PC-9 (cell line): ENCODE results near the gene L3MBTL1. TPM values are rescaled to one million over a fixed set of nuclear protein-coding genes. Genes with fewer than 3 reads are reported as not detected.

Experiments used
- BruUV-seq: library from RNA; stranded (reverse); fragments of 400-500 nt; replicated peaks from 2 replicates; lab custom pipeline; 2021; lab: Mats Ljungman, UMichigan
- CTCF ChIA-PET: fragments of 300-600 bp; sonication (Branson Sonifier 250); formaldehyde crosslinking; loops from one replicate; lab custom pipeline; 2022; ENCODE audit warnings: antibody characterized with exemption; lab: Charles Lee
- POLR2A ChIA-PET: fragments of 300-600 bp; sonication (Branson Sonifier 250); formaldehyde crosslinking; loops from one replicate; lab custom pipeline; 2022; ENCODE audit warnings: antibody characterized with exemption; ENCODE audit not compliant: unreplicated experiment; lab: Charles Lee
- DNase-seq, 2 experiments: peaks; one replicate each; pipeline versions ENCODE4 v3.0.0 to v3.0.0-alpha.2; 2015 to 2022; ENCODE audit warnings: mixed read lengths in 1 of 2
- H2AFZ ChIP-seq: fragments of 200-600 bp; sonication (generic); 2 replicates; pipeline ENCODE4 v1.8.1; 2017; ENCODE audit warnings: antibody characterized with exemption
- H3F3A ChIP-seq: fragments of 200-600 bp; sonication (generic); 2 replicates; pipeline ENCODE4 v1.8.1; 2017; ENCODE audit warnings: antibody characterized with exemption, mild to moderate bottlenecking, low read depth; ENCODE audit not compliant: insufficient read depth
- H3K27ac ChIP-seq: fragments of 200-600 bp; sonication (generic); 2 replicates; pipeline ENCODE4 v1.6.1; 2016; ENCODE audit warnings: mixed run types
- H3K27me3 ChIP-seq: fragments of 200-600 bp; sonication (generic); 2 replicates; pipeline ENCODE4 v1.6.1; 2016; ENCODE audit warnings: low read depth, mixed run types; ENCODE audit not compliant: insufficient read depth
- H3K36me3 ChIP-seq: fragments of 200-600 bp; sonication (generic); 2 replicates; pipeline ENCODE4 v1.6.1; 2016; ENCODE audit warnings: low read depth, mixed run types
- H3K4me1 ChIP-seq: fragments of 200-600 bp; sonication (generic); replicated peaks from 2 replicates; pipeline ENCODE4 v1.6.1; 2016; ENCODE audit warnings: mixed run types; ENCODE audit not compliant: insufficient read depth
- H3K4me2 ChIP-seq: fragments of 200-600 bp; sonication (generic); 2 replicates; pipeline ENCODE4 v1.6.1; 2017; ENCODE audit warnings: mixed run types
- H3K4me3 ChIP-seq: fragments of 200-600 bp; sonication (generic); 2 replicates; pipeline ENCODE4 v1.6.1; 2016; ENCODE audit warnings: mixed run types
- H3K79me2 ChIP-seq: fragments of 200-600 bp; sonication (generic); 2 replicates; pipeline ENCODE4 v1.6.1; 2017; ENCODE audit warnings: low read depth, mixed run types
- H3K9me2 ChIP-seq: fragments of 200-600 bp; sonication (generic); 2 replicates; pipeline ENCODE4 v1.8.1; 2017; ENCODE audit warnings: mild to moderate bottlenecking; ENCODE audit not compliant: insufficient read depth
- H3K9me3 ChIP-seq: fragments of 200-600 bp; sonication (generic); 2 replicates; pipeline ENCODE4 v1.8.1; 2016; ENCODE audit warnings: low read depth; ENCODE audit not compliant: insufficient read depth
- H4K20me1 ChIP-seq: fragments of 200-600 bp; sonication (generic); 2 replicates; pipeline ENCODE4 v1.8.1; 2017; ENCODE audit not compliant: insufficient read depth
- EZH2 ChIP-seq: fragments of 200-600 bp; sonication (generic); IDR thresholded peaks from 2 replicates; pipeline ENCODE4 v1.8.0; 2017; ENCODE audit warnings: antibody characterized with exemption, low read depth
- intact Hi-C: fragments of 100-400 bp; cut with micrococcal nuclease; formaldehyde crosslinking; loops from one replicate; pipeline ENCODE4 v1.10.0; 2022; ENCODE audit not compliant: unreplicated experiment
- total RNA-seq: library from RNA; stranded (reverse); gene quantifications from 2 replicates; pipeline ENCODE4 v1.2.3, GENCODE V29; 2021
- TF ChIP-seq, protein P1 (sequence below): fragments of 200-600 bp; sonication (generic); conservative IDR thresholded peaks from 2 replicates; pipeline ENCODE4 v1.6.1; 2017; ENCODE audit warnings: mixed run types, antibody characterized with exemption, mild to moderate bottlenecking, moderate library complexity

Gene L3MBTL1
- total RNA-seq, 1 experiment from 2014 or later = 34.9 TPM

DNA sequence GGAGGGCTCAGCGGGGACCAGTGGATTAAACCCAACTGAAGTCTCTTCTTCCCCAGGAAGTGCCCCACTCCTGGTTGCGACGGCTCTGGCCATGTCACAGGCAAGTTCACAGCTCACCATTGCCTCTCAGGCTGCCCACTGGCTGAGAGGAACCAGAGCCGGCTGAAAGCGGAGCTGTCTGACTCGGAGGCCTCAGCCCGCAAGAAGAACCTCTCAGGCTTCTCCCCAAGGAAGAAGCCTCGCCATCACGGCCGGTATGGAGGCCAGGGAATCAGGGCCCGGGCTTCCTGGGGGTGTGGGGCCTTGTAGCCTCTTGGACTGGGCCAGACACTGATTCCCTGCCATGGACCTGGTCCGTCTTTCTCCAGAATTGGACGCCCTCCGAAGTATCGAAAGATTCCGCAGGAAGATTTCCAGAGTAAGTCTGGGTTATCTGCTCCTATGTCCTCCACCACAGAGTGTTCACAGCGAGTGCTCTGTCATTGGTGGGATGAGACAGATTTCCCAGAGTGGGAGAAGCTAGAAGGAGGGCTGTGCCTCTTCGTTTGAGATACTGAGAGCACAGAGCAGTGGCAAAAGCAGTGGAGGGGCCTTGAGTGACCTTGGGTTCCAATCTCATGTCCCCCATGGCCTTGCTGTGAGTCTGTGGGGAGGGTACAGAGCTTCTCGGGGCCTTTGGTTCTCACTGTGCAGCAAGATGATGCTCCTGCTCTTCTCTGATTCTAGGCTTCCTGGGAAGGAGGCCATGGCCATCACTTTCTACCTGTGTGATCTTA, 28.7 kb downstream of the L3MBTL1 start:
- Histone ChIP-seq H3K4me3 (no peak overlapping the region), H3K36me3 (no peaks in the 10 kb centered on the region), H3K9me3 (no peaks in the 10 kb centered on the region), H3K27ac (no peak overlapping the region), H3K4me1 (peaks cover 6% of the 10 kb centered on the region), H3K9me2 (no peaks in the 10 kb centered on the region), H3K79me2 (no peaks in the 10 kb centered on the region), H4K20me1 (no peaks in the 10 kb centered on the region), H3K27me3 (no peaks in the 10 kb centered on the region), H2AFZ (no peak overlapping the region), H3K4me2 (no peak overlapping the region), H3F3A (peaks cover 17% of the 10 kb centered on the region; the same call in 1 of the 2 replicates)
- no TSS peak for BruUV-seq
- CTCF ChIA-PET = interaction anchor here (2.2 kb wide), 1 partner anchor 87 kb away, joined by 7 read pairs; no protein-coding TSS in a partner anchor
- POLR2A ChIA-PET = no interaction called here
- intact Hi-C loops = loop anchor here (10.0 kb wide), 1 partner anchor 659 kb away; no protein-coding TSS in a partner anchor
- TF ChIP-seq EZH2 = no peak
- TF ChIP-seq, protein P1, sequence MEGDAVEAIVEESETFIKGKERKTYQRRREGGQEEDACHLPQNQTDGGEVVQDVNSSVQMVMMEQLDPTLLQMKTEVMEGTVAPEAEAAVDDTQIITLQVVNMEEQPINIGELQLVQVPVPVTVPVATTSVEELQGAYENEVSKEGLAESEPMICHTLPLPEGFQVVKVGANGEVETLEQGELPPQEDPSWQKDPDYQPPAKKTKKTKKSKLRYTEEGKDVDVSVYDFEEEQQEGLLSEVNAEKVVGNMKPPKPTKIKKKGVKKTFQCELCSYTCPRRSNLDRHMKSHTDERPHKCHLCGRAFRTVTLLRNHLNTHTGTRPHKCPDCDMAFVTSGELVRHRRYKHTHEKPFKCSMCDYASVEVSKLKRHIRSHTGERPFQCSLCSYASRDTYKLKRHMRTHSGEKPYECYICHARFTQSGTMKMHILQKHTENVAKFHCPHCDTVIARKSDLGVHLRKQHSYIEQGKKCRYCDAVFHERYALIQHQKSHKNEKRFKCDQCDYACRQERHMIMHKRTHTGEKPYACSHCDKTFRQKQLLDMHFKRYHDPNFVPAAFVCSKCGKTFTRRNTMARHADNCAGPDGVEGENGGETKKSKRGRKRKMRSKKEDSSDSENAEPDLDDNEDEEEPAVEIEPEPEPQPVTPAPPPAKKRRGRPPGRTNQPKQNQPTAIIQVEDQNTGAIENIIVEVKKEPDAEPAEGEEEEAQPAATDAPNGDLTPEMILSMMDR = no peak
- DNase-seq = no peak

DNA sequence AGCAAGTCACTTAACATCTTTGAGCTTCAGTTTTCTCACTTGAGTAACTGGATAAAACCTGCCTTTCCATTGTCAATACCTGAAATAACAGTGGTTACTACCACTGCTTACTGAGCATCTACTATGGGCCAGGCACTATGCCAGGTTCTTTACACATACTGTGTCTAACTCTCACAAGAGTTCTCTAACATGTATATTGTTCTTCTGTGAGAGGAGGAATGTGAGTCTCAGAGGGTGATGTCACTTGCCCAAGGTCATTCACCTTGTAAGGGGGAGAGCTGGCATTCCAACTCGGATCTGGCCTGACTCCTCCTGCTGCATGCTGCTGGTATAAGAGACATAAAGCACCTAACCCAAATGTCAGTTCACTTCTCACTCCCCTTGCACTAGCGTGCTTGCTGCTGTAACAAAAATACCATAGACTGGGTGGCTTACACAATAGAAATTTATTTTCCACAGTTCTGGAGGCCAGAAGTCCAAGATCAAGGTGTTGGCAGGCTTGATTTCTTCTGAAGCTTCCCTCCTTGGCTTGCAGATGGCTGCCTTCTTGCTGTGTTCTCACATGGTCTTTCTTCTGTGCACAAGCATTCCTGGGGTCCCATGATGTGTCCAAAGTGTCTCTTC, 29.4 kb downstream of the L3MBTL1 start:
- H2AFZ ChIP-seq = no peak overlapping the region
- no peaks in the 10 kb centered on the region for H3K79me2 ChIP-seq
- no peak overlapping the region for H3K4me2 ChIP-seq
- no peaks in the 10 kb centered on the region for H3K9me2 ChIP-seq
- peaks cover 12% of the 10 kb centered on the region for H3K4me1 ChIP-seq
- peaks cover 22% of the 10 kb centered on the region; the same call in 1 of the 2 replicates for H3F3A ChIP-seq
- TF ChIP-seq, protein P1 = no peak
- no peak for TF ChIP-seq EZH2
- no peaks in the 10 kb centered on the region for H3K9me3 ChIP-seq
- intact Hi-C loops = loop anchor here (10.0 kb wide), 1 partner anchor 658 kb away; no protein-coding TSS in a partner anchor
- no peaks in the 10 kb centered on the region for H3K27me3 ChIP-seq
- H3K27ac ChIP-seq = no peak overlapping the region
- no peaks in the 10 kb centered on the region for H3K36me3 ChIP-seq
- POLR2A ChIA-PET = no interaction called here
- CTCF ChIA-PET = interaction anchor here (1.2 to 2.2 kb wide), 2 partner anchors 66 to 88 kb away, joined by 3 to 7 read pairs; no protein-coding TSS in a partner anchor
- BruUV-seq = no TSS peak
- DNase-seq = peak in 1 of 2 experiments; percentile 47
- no peak overlapping the region for H3K4me3 ChIP-seq
- 0 out of 2 replicates have a peak, but pooled peaks cover 4% of the 10 kb centered on the region for H4K20me1 ChIP-seq
